H1 (cell line): Measurements from ENCODE around the gene AKT1S1. TPM values are rescaled to one million over a fixed set of nuclear protein-coding genes. Genes with fewer than 3 reads are reported as not detected.

Source experiments
- CTCF ChIA-PET: fragments of 300-600 bp; sonication (Branson Sonifier 250); formaldehyde crosslinking; loops from one replicate; lab custom pipeline; 2021; ENCODE audit not compliant: partially characterized antibody; lab: Charles Lee
- POLR2A ChIA-PET: fragments of 300-600 bp; sonication (Branson Sonifier 250); formaldehyde crosslinking; loops from one replicate; lab custom pipeline; 2021; ENCODE audit warnings: inconsistent platforms; ENCODE audit not compliant: partially characterized antibody; lab: Charles Lee
- DNase-seq, 2 experiments: peaks; one replicate each; pipeline versions ENCODE4 v3.0.0 to v3.0.0-alpha.2; 2010 to 2022; ENCODE audit warnings: low spot score in 2 of 2, low read depth in 1 of 2, mixed read lengths in 1 of 2
- FAIRE-seq: peaks from 2 replicates; lab custom pipeline; 2011; peaks lifted over from hg19 to GRCh38; lab: Jason Lieb, UNC
- H2AFZ ChIP-seq: 2 replicates; pipeline ENCODE4 v1.8.1; 2012; ENCODE audit warnings: low read length, inconsistent platforms
- H2AK5ac ChIP-seq: 2 replicates; pipeline ENCODE4 v1.6.1; 2013; ENCODE audit warnings: low read depth, low read length
- H2BK120ac ChIP-seq: replicated peaks from 2 replicates; pipeline ENCODE3; 2013; ENCODE audit warnings: low read depth, low read length, inconsistent platforms
- H2BK12ac ChIP-seq: 2 replicates; pipeline ENCODE4 v1.6.1; 2013; ENCODE audit warnings: low read depth, low read length
- H2BK15ac ChIP-seq: 2 replicates; pipeline ENCODE4 v1.6.1; 2013; ENCODE audit warnings: low read length
- H2BK20ac ChIP-seq: 2 replicates; pipeline ENCODE4 v1.6.1; 2013; ENCODE audit warnings: low read length
- H2BK5ac ChIP-seq: 2 replicates; pipeline ENCODE4 v1.6.1; 2013; ENCODE audit warnings: low read depth, low read length
- H3K14ac ChIP-seq: 2 replicates; pipeline ENCODE4 v1.6.1; 2013; ENCODE audit warnings: inconsistent platforms; ENCODE audit not compliant: insufficient read length
- H3K18ac ChIP-seq: 2 replicates; pipeline ENCODE4 v1.6.1; 2013; ENCODE audit warnings: low read length; ENCODE audit errors: extremely low read depth
- H3K23ac ChIP-seq: 2 replicates; pipeline ENCODE4 v1.6.1; 2013; ENCODE audit warnings: inconsistent platforms; ENCODE audit not compliant: insufficient read length
- H3K23me2 ChIP-seq: 2 replicates; pipeline ENCODE4 v1.6.1; 2013; ENCODE audit warnings: low read depth, low read length
- H3K27ac ChIP-seq: 2 replicates; pipeline ENCODE4 v1.6.1; 2011; ENCODE audit warnings: low read depth, low read length, inconsistent platforms
- H3K27me3 ChIP-seq, 4 experiments: replicated peaks in 1 of 4; 1 replicate in 1 of 4; 2 replicates in 3 of 4; pipeline versions ENCODE4 v1.6.1 to v1.8.1; 2011 to 2013; ENCODE audit warnings: low read length in 3 of 4, mild to moderate bottlenecking in 3 of 4, inconsistent platforms in 2 of 4, mixed read lengths in 2 of 4, moderate library complexity in 1 of 4; ENCODE audit not compliant: control insufficient read depth in 3 of 4, insufficient read depth in 3 of 4; ENCODE audit errors: extremely low read depth in 1 of 4
- H3K36me3 ChIP-seq, 4 experiments: 2 replicates each; pipeline versions ENCODE4 v1.6.1 to v1.8.1; 2011 to 2013; ENCODE audit warnings: mild to moderate bottlenecking in 4 of 4, low read length in 3 of 4, moderate library complexity in 2 of 4, control low read depth in 1 of 4, inconsistent platforms in 1 of 4; ENCODE audit not compliant: insufficient read depth in 4 of 4, control insufficient read depth in 2 of 4
- H3K4ac ChIP-seq: replicated peaks from 2 replicates; pipeline ENCODE3; 2013; ENCODE audit warnings: low read length, low read depth, mixed read lengths, inconsistent platforms; ENCODE audit not compliant: insufficient read length
- H3K4me1 ChIP-seq, 4 experiments: replicated peaks in 1 of 4; 1 replicate in 1 of 4; 2 replicates in 3 of 4; pipeline versions ENCODE4 v1.6.1 to v1.8.1; 2011 to 2013; ENCODE audit warnings: low read length in 3 of 4, inconsistent platforms in 2 of 4, mixed read lengths in 1 of 4; ENCODE audit not compliant: insufficient read depth in 4 of 4, control insufficient read depth in 3 of 4
- H3K4me2 ChIP-seq, 2 experiments: 2 replicates each; pipeline versions ENCODE4 v1.6.1 to v1.8.1; 2011 to 2013; ENCODE audit warnings: low read depth in 2 of 2, low read length in 2 of 2, control low read depth in 1 of 2, inconsistent platforms in 1 of 2, mild to moderate bottlenecking in 1 of 2; ENCODE audit not compliant: insufficient read depth in 1 of 2
- H3K4me3 ChIP-seq, 4 experiments: fragments of 200-600, 300-600 bp in 1 of 4; sonication (generic), shearing (Covaris generic), sonication (Bioruptor Twin) in 1 of 4; 2 replicates each; pipeline versions ENCODE4 v1.5.1 to v1.8.1; 2011 to 2016; ENCODE audit warnings: low read length in 4 of 4, low read depth in 3 of 4, control low read depth in 2 of 4, inconsistent platforms in 2 of 4, mild to moderate bottlenecking in 2 of 4, mixed read lengths in 1 of 4, moderate library complexity in 1 of 4; ENCODE audit not compliant: insufficient read depth in 2 of 4; ENCODE audit errors: extremely low read depth in 1 of 4
- H3K56ac ChIP-seq: replicated peaks from 2 replicates; pipeline ENCODE3; 2013; ENCODE audit warnings: low read depth, mild to moderate bottlenecking, mixed read lengths, low read length, inconsistent platforms; ENCODE audit not compliant: insufficient read length
- H3K79me1 ChIP-seq: 2 replicates; pipeline ENCODE4 v1.6.1; 2013; ENCODE audit warnings: low read depth, low read length, control low read depth
- H3K79me2 ChIP-seq, 2 experiments: 2 replicates each; pipeline versions ENCODE4 v1.6.1 to v1.8.1; 2012 to 2013; ENCODE audit warnings: low read length in 2 of 2, mild to moderate bottlenecking in 2 of 2, inconsistent platforms in 1 of 2; ENCODE audit not compliant: insufficient read depth in 2 of 2, control insufficient read depth in 1 of 2
- H3K9ac ChIP-seq, 4 experiments: replicated peaks in 1 of 4; 1 replicate in 1 of 4; 2 replicates in 3 of 4; pipeline versions ENCODE4 v1.6.1 to v1.8.1; 2011 to 2013; ENCODE audit warnings: low read depth in 3 of 4, low read length in 3 of 4, control low read depth in 2 of 4, mild to moderate bottlenecking in 2 of 4, moderate library complexity in 2 of 4, inconsistent platforms in 1 of 4; ENCODE audit errors: extremely low read depth in 1 of 4
- H3K9me3 ChIP-seq, 2 experiments: 2 replicates each; pipeline versions ENCODE4 v1.6.1 to v1.8.1; 2012 to 2013; ENCODE audit warnings: mild to moderate bottlenecking in 2 of 2, moderate library complexity in 2 of 2, control low read depth in 1 of 2, inconsistent platforms in 1 of 2, low read depth in 1 of 2, low read length in 1 of 2, mixed read lengths in 1 of 2; ENCODE audit not compliant: insufficient read depth in 2 of 2
- H4K20me1 ChIP-seq, 2 experiments: replicated peaks in 1 of 2; 2 replicates each; pipeline versions ENCODE3 to v1.8.1; 2011 to 2013; ENCODE audit warnings: inconsistent platforms in 2 of 2, low read length in 2 of 2, mild to moderate bottlenecking in 1 of 2; ENCODE audit not compliant: insufficient read depth in 2 of 2, control insufficient read depth in 1 of 2
- H4K5ac ChIP-seq: 2 replicates; pipeline ENCODE4 v1.6.1; 2013; ENCODE audit warnings: low read length, low read depth, mixed read lengths, inconsistent platforms; ENCODE audit not compliant: insufficient read length
- H4K8ac ChIP-seq: 2 replicates; pipeline ENCODE4 v1.8.0; 2013; ENCODE audit warnings: mild to moderate bottlenecking, moderate library complexity, low read length, inconsistent platforms; ENCODE audit not compliant: insufficient read depth; ENCODE audit errors: extremely low read depth
- H4K91ac ChIP-seq: replicated peaks from 2 replicates; pipeline ENCODE3; 2013; ENCODE audit warnings: low read length, mixed read lengths, inconsistent platforms; ENCODE audit not compliant: insufficient read length
- BACH1 ChIP-seq: IDR thresholded peaks from 2 replicates; pipeline ENCODE4 v1.6.1; 2012; ENCODE audit warnings: low read length, improper control_type of control experiment
- CHD1 ChIP-seq: IDR thresholded peaks from 2 replicates; pipeline ENCODE4 v1.6.1; 2012; ENCODE audit warnings: low read depth, low read length, improper control_type of control experiment
- CREB1 ChIP-seq: IDR thresholded peaks from 2 replicates; pipeline ENCODE4 v1.6.1; 2012; ENCODE audit warnings: inconsistent platforms
- EGR1 ChIP-seq: IDR thresholded peaks from 2 replicates; pipeline ENCODE4 v1.6.1; 2011; ENCODE audit warnings: low read depth, low read length, borderline replicate concordance
- EP300 ChIP-seq, 2 experiments: IDR thresholded peaks; 1 replicate in 1 of 2; 2 replicates in 1 of 2; pipeline ENCODE4 v1.6.1; 2011 to 2012; ENCODE audit warnings: low read depth in 2 of 2, low read length in 2 of 2, mild to moderate bottlenecking in 2 of 2, borderline replicate concordance in 1 of 2, inconsistent platforms in 1 of 2, moderate library complexity in 1 of 2
- SIRT6 ChIP-seq: IDR thresholded peaks from one replicate; pipeline ENCODE4 v1.7.1; 2012; ENCODE audit warnings: low read length, inconsistent platforms
- SP1 ChIP-seq: IDR thresholded peaks from 2 replicates; pipeline ENCODE4 v1.6.1; 2011; ENCODE audit warnings: low read depth, low read length
- SP2 ChIP-seq: IDR thresholded peaks from 2 replicates; pipeline ENCODE4 v1.6.1; 2012; ENCODE audit warnings: mild to moderate bottlenecking, low read length, inconsistent platforms
- SUZ12 ChIP-seq: fragments of 200-600 bp; sonication (generic); IDR thresholded peaks from 2 replicates; pipeline ENCODE4 v1.6.1; 2012; ENCODE audit warnings: mild to moderate bottlenecking, inconsistent platforms, low read length, moderate library complexity, mixed read lengths
- WGBS, 2 experiments: shearing (Covaris generic) in 1 of 2; methylation state at CpG; one replicate each; pipeline versions ENCODE4 v1.1.6 to v1.1.7; 2013 to 2015; ENCODE audit warnings: low lambda C conversion rate in 2 of 2, mixed read lengths in 2 of 2, inconsistent platforms in 1 of 2, low coverage in 1 of 2, missing lambda C conversion rate in 1 of 2; ENCODE audit not compliant: insufficient replicate concordance in 2 of 2, insufficient coverage in 1 of 2, insufficient read length in 1 of 2; ENCODE audit errors: extremely low coverage in 1 of 2, missing lambda C conversion rate in 1 of 2; 5-methylcytosine and 5-hydroxymethylcytosine counted together
- polyA plus RNA-seq, 7 experiments: library from polyadenylated mRNA; depleted of rRNA in 3 of 7; stranded (reverse) in 5 of 7; unstranded in 2 of 7; fragments of >200 nt in 5 of 7; fragments of 200-250 nt in 2 of 7; gene quantifications; 1 replicate in 5 of 7; 2 replicates in 1 of 7; 4 replicates in 1 of 7; pipeline versions ENCODE4 v1.2.1 to v1.2.3, GENCODE V29; 2011 to 2013; ENCODE audit warnings: missing spikeins in 2 of 7, mixed read lengths in 2 of 7
- total RNA-seq: library from RNA; stranded (reverse); fragmentation: NEBNext Ultra II Directional; extraction: Animal tissue kit (Norgen Biotek cat#: 25700); gene quantifications from 2 replicates; pipeline ENCODE4 v1.2.1, GENCODE V29; 2021
- TF ChIP-seq, protein P1 (sequence below): IDR thresholded peaks from 2 replicates; pipeline ENCODE4 v1.6.1; 2011; ENCODE audit warnings: low read depth, mild to moderate bottlenecking, low read length; ENCODE audit not compliant: insufficient read depth
- TF ChIP-seq, protein P2 (sequence below): IDR thresholded peaks from 2 replicates; pipeline ENCODE4 v1.6.1; 2011; ENCODE audit warnings: low read length, improper control_type of control experiment

Gene AKT1S1
- total and polyA plus RNA-seq, 2 of the 8 experiments (the other 6 are each of a cell fraction or from before 2014, with no cell fraction given): 40.7 to 45.9 TPM

GRCh38 chr19:49891393-49891792, 14.2 kb upstream of the AKT1S1 start:
- Histone ChIP-seq H2BK12ac (no peak overlapping the region), H3K27me3 (peaks cover 0 to 11% (median 6%) of the 10 kb centered on the region in 4 experiments; a peak in 4 of 7 replicates), H3K4ac (no peak overlapping the region), H3K18ac (no peak overlapping the region; the same call in 1 of the 2 replicates), H3K9ac (no peak overlapping the region), H3K27ac (no peak overlapping the region), H3K9me3 (peaks cover 0 to 10% of the 10 kb centered on the region in 2 experiments; a peak in 3 of 4 replicates), H3K36me3 (peaks cover 0 to 10% (median 0%) of the 10 kb centered on the region in 4 experiments; a peak in 2 of 8 replicates), H3K23ac (no peak overlapping the region), H4K20me1 (peaks cover 0 to 5% of the 10 kb centered on the region in 2 experiments), H2AK5ac (no peak overlapping the region), H3K23me2 (peaks cover 2% of the 10 kb centered on the region; the same call in 1 of the 2 replicates), H2BK120ac (no peak overlapping the region), H4K8ac (peak overlapping the region; percentile 60; the same call in 1 of the 2 replicates), H3K56ac (no peak overlapping the region), H3K79me1 (no peaks in the 10 kb centered on the region), H2BK15ac (peak overlapping the region; percentile 29; the same call in 1 of the 2 replicates), H2AFZ (no peak overlapping the region), H3K4me3 (peak overlapping the region in 1 of 4 experiments; percentile 44; a peak in 3 of 8 replicates), H3K4me2 (peak overlapping the region in 1 of 2 experiments; percentile 65; a peak in 3 of 4 replicates), H2BK20ac (no peak overlapping the region), H3K14ac (no peak overlapping the region), H4K91ac (no peak overlapping the region), H3K79me2 (no peaks in the 10 kb centered on the region), H3K4me1 (peaks cover 0 to 10% (median 8%) of the 10 kb centered on the region in 4 experiments; a peak in 5 of 7 replicates), H4K5ac (no peak overlapping the region), H2BK5ac (no peak overlapping the region)
- ChIA-PET CTCF (interaction anchor here (0.8 to 2.2 kb wide), 5 partner anchors 10 to 245 kb away, joined by 3 to 7 read pairs (median 3); no protein-coding TSS in a partner anchor), POLR2A (interaction anchor here (0.8 to 9.5 kb wide), 13 partner anchors 10 to 65 kb away, joined by 3 to 82 read pairs (median 4); partner anchors contain the start of genes AKT1S1, ATF5, NUP62 and TBC1D17)
- 90% methylated on average over 17 of the region's 17 CpGs; no CpG with 5 or more reads in 1 of the 2 experiments for WGBS, 2 experiments
- no peak for DNase-seq
- FAIRE-seq: no peak
- TF ChIP-seq SP1: no peak
- TF ChIP-seq SP2: no peak
- TF ChIP-seq CHD1: no peak
- TF ChIP-seq, protein P1, sequence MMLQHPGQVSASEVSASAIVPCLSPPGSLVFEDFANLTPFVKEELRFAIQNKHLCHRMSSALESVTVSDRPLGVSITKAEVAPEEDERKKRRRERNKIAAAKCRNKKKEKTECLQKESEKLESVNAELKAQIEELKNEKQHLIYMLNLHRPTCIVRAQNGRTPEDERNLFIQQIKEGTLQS: no peak
- TF ChIP-seq, protein P2, sequence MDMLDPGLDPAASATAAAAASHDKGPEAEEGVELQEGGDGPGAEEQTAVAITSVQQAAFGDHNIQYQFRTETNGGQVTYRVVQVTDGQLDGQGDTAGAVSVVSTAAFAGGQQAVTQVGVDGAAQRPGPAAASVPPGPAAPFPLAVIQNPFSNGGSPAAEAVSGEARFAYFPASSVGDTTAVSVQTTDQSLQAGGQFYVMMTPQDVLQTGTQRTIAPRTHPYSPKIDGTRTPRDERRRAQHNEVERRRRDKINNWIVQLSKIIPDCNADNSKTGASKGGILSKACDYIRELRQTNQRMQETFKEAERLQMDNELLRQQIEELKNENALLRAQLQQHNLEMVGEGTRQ: no peak
- TF ChIP-seq SIRT6: no peak
- no peak for TF ChIP-seq EGR1
- no peak for TF ChIP-seq BACH1
- TF ChIP-seq SUZ12: no peak
- TF ChIP-seq EP300 (IDR thresholded peaks at IDR 0.05; ENCODE audit: borderline replicate concordance in 1 of 2, low read depth in 2 of 2, low read length in 2 of 2): no peak
- TF ChIP-seq CREB1: no peak
